Measurements from ENCODE around the gene PRRX1.

Gene PRRX1

DNA sequence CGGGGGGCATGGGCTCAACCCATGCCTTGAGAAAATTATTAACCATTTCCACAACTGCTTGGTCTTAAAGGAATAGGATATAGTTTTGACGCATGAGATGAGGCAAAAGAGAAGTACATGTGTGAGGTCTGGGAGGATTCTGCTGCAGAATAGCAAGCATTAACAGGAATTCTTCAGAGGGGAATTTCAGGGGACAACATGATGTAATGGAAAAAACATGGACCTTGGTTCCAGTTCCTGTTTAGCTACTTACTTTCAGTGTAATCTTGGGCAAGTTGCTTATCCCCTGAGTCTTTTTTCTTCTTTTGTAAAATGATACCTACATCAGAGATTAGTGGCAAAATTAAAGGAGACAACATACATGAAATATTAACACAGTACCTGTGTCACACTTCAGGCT lies 85.6 kb downstream of the PRRX1 start:
- POLR2A ChIA-PET, result no interaction called here
- CTCF ChIA-PET, result no interaction called here

DNA sequence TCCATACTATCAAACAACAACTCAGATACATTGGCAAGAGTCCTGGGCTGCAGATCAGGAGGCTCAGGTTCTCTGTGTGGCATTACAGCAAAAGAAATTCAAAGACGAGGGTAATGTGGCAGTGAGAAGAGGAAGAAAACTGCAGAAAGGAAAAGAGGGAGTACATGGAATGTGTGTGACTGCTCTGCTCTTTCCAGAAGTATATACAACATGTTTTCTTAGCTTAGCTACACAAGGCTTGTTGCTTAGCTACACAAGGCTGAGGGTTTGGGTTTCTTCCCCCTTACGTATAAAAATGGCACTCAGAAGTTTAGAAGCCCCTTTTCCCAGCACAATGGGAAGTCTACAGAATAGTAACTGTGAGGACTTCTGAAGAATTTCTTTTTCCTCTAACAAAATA lies 86.0 kb downstream of the PRRX1 start:
- no peak for DNase-seq (ENCODE audit: extremely low spot score)
- TF ChIP-seq ZNF384 (IDR thresholded peaks at IDR 0.05) (no peak), FOXA1 (IDR thresholded peaks at IDR 0.05) (no peak), SUZ12 (IDR thresholded peaks at IDR 0.05) (no peak), NFRKB (IDR thresholded peaks at IDR 0.05) (no peak), ARNT (IDR thresholded peaks at IDR 0.05) (no peak), FOXM1 (IDR thresholded peaks at IDR 0.05; ENCODE audit: borderline replicate concordance) (no peak), BHLHE40 (IDR thresholded peaks at IDR 0.05; ENCODE audit: borderline replicate concordance) (no peak), L3MBTL2 (conservative IDR thresholded peaks at IDR 0.05) (no peak), FOXK2 (IDR thresholded peaks at IDR 0.05) (no peak), ELF4 (IDR thresholded peaks at IDR 0.05) (no peak), HDGF (IDR thresholded peaks at IDR 0.05; ENCODE audit: borderline replicate concordance) (no peak), CTBP1 (IDR thresholded peaks at IDR 0.05; ENCODE audit: borderline replicate concordance) (no peak), PKNOX1 (IDR thresholded peaks at IDR 0.05) (no peak), SP1 (IDR thresholded peaks at IDR 0.05) (no peak), TARDBP (IDR thresholded peaks at IDR 0.05) (no peak), LEF1 (IDR thresholded peaks at IDR 0.05; ENCODE audit: borderline replicate concordance) (no peak)
- POLR2A ChIA-PET, result no interaction called here

More for the DNA sequence above, 85.6 kb downstream of the PRRX1 start:
- no peak for DNase-seq (ENCODE audit: extremely low spot score)
- TF ChIP-seq CTBP1 (IDR thresholded peaks at IDR 0.05; ENCODE audit: borderline replicate concordance) (no peak), ARNT (IDR thresholded peaks at IDR 0.05) (no peak), SP1 (IDR thresholded peaks at IDR 0.05) (no peak), ZNF384 (IDR thresholded peaks at IDR 0.05) (no peak), LEF1 (IDR thresholded peaks at IDR 0.05; ENCODE audit: borderline replicate concordance) (no peak), BHLHE40 (IDR thresholded peaks at IDR 0.05; ENCODE audit: borderline replicate concordance) (no peak), FOXM1 (IDR thresholded peaks at IDR 0.05; ENCODE audit: borderline replicate concordance) (no peak), TARDBP (IDR thresholded peaks at IDR 0.05) (no peak)

GRCh38 chr1:170755795-170756194 lies 91.9 kb downstream of the PRRX1 start:
- ChIA-PET CTCF (no interaction called here), POLR2A (no interaction called here)
- no peak for DNase-seq (ENCODE audit: extremely low spot score)
- TF ChIP-seq FOXK2 (IDR thresholded peaks at IDR 0.05) (no peak), BHLHE40 (IDR thresholded peaks at IDR 0.05; ENCODE audit: borderline replicate concordance) (no peak), PKNOX1 (IDR thresholded peaks at IDR 0.05) (no peak), ZNF384 (IDR thresholded peaks at IDR 0.05) (no peak), SUZ12 (IDR thresholded peaks at IDR 0.05) (no peak), L3MBTL2 (conservative IDR thresholded peaks at IDR 0.05) (no peak), SP1 (IDR thresholded peaks at IDR 0.05) (no peak), TARDBP (IDR thresholded peaks at IDR 0.05) (no peak)

More for the DNA sequence above, 86.0 kb downstream of the PRRX1 start:
- CTCF ChIA-PET, result no interaction called here

- TF ChIP-seq L3MBTL2 (conservative IDR thresholded peaks at IDR 0.05) (no peak), SUZ12 (IDR thresholded peaks at IDR 0.05) (no peak), CTBP1 (IDR thresholded peaks at IDR 0.05; ENCODE audit: borderline replicate concordance) (no peak), LEF1 (IDR thresholded peaks at IDR 0.05; ENCODE audit: borderline replicate concordance) (no peak), NFRKB (IDR thresholded peaks at IDR 0.05) (no peak), PKNOX1 (IDR thresholded peaks at IDR 0.05) (no peak), BHLHE40 (IDR thresholded peaks at IDR 0.05; ENCODE audit: borderline replicate concordance) (no peak), ELF4 (IDR thresholded peaks at IDR 0.05) (no peak), ZNF384 (IDR thresholded peaks at IDR 0.05) (no peak), HDGF (IDR thresholded peaks at IDR 0.05; ENCODE audit: borderline replicate concordance) (no peak), FOXA1 (IDR thresholded peaks at IDR 0.05) (no peak), FOXM1 (IDR thresholded peaks at IDR 0.05; ENCODE audit: borderline replicate concordance) (no peak), TARDBP (IDR thresholded peaks at IDR 0.05) (no peak), ARNT (IDR thresholded peaks at IDR 0.05) (no peak), FOXK2 (IDR thresholded peaks at IDR 0.05) (no peak), SP1 (IDR thresholded peaks at IDR 0.05) (no peak)
- POLR2A ChIA-PET, result no interaction called here
- CTCF ChIA-PET, result interaction anchor here (0.5 kb wide), 1 partner anchor 70 kb away, joined by 3 read pairs; no protein-coding TSS in a partner anchor
- DNase-seq (ENCODE audit: extremely low spot score), result no peak
Observed at GRCh38 chr1:170758992-170759391, 95.1 kb downstream of the PRRX1 start.

DNA sequence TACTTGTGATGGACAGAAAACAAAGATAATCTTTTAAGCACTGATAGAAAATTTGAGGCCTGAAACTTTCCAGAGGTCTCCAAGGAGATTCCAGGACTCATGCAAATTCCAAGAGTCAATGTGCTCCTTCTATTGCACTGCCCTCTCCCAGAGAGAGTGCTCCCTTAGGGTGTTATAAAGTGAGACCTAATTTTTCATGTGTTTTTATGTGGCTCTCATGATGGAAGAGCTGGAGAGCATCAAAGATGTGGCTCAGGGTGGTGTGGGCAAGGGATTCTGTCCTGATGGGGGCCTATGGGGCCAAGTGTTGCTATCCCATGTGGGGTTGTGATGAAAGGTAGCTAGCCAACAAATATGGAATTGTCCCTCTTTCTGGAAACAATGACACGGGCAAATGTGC lies 101.3 kb downstream of the PRRX1 start:
- no peak for DNase-seq (ENCODE audit: extremely low spot score)
- ChIA-PET POLR2A (no interaction called here), CTCF (interaction anchor here (0.6 kb wide), 1 partner anchor 714 kb away, joined by 4 read pairs; no protein-coding TSS in a partner anchor)
- no peak for TF ChIP-seq PKNOX1 (IDR thresholded peaks at IDR 0.05)
- no peak for TF ChIP-seq TARDBP (IDR thresholded peaks at IDR 0.05)
- TF ChIP-seq ARNT (IDR thresholded peaks at IDR 0.05), result no peak
- no peak for TF ChIP-seq HDGF (IDR thresholded peaks at IDR 0.05; ENCODE audit: borderline replicate concordance)
- TF ChIP-seq L3MBTL2 (conservative IDR thresholded peaks at IDR 0.05), result no peak
- TF ChIP-seq ZNF384 (IDR thresholded peaks at IDR 0.05), result no peak
- TF ChIP-seq ELF4 (IDR thresholded peaks at IDR 0.05), result no peak
- no peak for TF ChIP-seq NFRKB (IDR thresholded peaks at IDR 0.05)
- no peak for TF ChIP-seq LEF1 (IDR thresholded peaks at IDR 0.05; ENCODE audit: borderline replicate concordance)
- TF ChIP-seq SP1 (IDR thresholded peaks at IDR 0.05), result no peak
- no peak for TF ChIP-seq FOXM1 (IDR thresholded peaks at IDR 0.05; ENCODE audit: borderline replicate concordance)
- TF ChIP-seq BHLHE40 (IDR thresholded peaks at IDR 0.05; ENCODE audit: borderline replicate concordance), result no peak
- no peak for TF ChIP-seq CTBP1 (IDR thresholded peaks at IDR 0.05; ENCODE audit: borderline replicate concordance)
- no peak for TF ChIP-seq SUZ12 (IDR thresholded peaks at IDR 0.05)
- TF ChIP-seq FOXK2 (IDR thresholded peaks at IDR 0.05), result no peak
- no peak for TF ChIP-seq FOXA1 (IDR thresholded peaks at IDR 0.05)

Measured in HEK293T (cell line).